ENCODE results near the gene EIF3K. TPM values are rescaled to one million over a fixed set of nuclear protein-coding genes. Genes with fewer than 3 reads are reported as not detected.

EIF3K gene
- total and polyA plus RNA-seq, 2 of the 13 experiments (the other 11 are each of a cell fraction or from before 2014, with no cell fraction given) = 179 to 258 TPM

DNA sequence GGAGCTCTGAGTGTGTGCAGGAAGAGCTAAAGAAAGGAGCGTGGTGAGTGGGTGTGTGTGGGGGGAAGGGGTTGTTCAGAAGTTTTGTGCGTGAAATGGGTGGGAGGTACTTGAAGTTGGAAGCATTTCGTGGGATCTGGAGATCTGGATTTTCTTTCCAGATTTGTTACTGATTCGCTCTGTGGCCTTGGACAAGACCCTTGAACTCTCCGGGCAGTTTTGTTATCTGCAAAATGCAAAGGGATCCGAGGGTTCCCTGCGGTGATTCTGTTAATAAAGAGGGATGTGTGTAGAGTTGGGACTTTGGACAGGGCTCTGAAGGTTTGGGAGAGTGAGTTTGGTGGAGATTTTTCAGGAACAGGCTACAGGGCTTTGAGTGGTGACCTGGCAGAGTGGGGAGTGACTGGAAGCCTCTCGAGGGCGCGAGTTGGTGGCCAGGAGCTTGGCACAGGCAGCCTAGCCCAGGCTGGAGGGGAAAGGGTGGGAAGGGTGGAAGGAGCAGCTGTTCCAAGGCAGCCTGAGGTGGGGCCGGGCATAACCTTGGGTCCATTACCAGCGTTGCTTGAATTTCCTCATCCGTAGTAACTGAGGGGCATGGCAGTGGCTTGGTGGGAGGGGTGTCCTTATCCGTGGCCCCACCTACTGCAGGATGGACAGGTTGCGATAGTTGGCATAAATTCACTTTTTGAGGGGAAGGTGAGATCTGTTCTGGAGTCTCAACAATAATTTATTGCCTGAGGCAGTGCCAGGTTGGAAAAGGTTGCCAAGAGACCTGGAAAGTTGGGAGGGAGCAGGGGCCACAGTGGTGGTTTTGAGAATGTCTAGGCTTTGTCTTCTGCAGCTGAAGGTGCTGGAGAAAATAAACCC lies 30.6 kb downstream of the EIF3K start (continued):
- TF ChIP-seq, protein P1, sequence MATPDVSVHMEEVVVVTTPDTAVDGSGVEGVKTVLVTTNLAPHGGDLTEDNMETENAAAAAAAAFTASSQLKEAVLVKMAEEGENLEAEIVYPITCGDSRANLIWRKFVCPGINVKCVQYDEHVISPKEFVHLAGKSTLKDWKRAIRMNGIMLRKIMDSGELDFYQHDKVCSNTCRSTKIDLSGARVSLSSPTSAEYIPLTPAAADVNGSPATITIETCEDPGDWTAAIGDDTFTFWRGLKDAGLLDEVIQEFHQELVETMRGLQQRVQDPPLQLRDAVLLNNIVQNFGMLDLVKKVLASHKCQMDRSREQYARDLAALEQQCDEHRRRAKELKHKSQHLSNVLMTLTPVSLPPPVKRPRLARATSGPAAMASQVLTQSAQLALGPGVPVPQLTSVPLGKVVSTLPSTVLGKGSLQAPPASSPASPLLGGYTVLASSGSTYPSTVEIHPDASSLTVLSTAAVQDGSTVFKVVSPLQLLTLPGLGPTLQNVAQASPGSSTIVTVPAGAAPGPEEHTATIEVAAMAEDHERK (CRISPR knock-in tag; IDR thresholded peaks at IDR 0.05; ENCODE audit: low read depth) = no peak
- no peak for TF ChIP-seq ZNF557 (CRISPR knock-in tag; IDR thresholded peaks at IDR 0.05)
- 0 out of 2 replicates have a peak, but pooled peaks have one; percentile 40 for TF ChIP-seq SMYD3 (CRISPR knock-in tag; IDR thresholded peaks at IDR 0.05)
- TF ChIP-seq SPEN (CRISPR knock-in tag; IDR thresholded peaks at IDR 0.05; ENCODE audit: low read depth) = peak; percentile 47; the same call in 1 of the 2 replicates
- TF ChIP-seq ZNF709 (CRISPR knock-in tag; IDR thresholded peaks at IDR 0.05) = 0 out of 2 replicates have a peak, but pooled peaks have one; percentile 57
- TF ChIP-seq TCF12 (IDR thresholded peaks at IDR 0.05) = no peak
- no peak for TF ChIP-seq TCF12 (CRISPR knock-in tag; IDR thresholded peaks at IDR 0.05)
- TF ChIP-seq, protein P2, sequence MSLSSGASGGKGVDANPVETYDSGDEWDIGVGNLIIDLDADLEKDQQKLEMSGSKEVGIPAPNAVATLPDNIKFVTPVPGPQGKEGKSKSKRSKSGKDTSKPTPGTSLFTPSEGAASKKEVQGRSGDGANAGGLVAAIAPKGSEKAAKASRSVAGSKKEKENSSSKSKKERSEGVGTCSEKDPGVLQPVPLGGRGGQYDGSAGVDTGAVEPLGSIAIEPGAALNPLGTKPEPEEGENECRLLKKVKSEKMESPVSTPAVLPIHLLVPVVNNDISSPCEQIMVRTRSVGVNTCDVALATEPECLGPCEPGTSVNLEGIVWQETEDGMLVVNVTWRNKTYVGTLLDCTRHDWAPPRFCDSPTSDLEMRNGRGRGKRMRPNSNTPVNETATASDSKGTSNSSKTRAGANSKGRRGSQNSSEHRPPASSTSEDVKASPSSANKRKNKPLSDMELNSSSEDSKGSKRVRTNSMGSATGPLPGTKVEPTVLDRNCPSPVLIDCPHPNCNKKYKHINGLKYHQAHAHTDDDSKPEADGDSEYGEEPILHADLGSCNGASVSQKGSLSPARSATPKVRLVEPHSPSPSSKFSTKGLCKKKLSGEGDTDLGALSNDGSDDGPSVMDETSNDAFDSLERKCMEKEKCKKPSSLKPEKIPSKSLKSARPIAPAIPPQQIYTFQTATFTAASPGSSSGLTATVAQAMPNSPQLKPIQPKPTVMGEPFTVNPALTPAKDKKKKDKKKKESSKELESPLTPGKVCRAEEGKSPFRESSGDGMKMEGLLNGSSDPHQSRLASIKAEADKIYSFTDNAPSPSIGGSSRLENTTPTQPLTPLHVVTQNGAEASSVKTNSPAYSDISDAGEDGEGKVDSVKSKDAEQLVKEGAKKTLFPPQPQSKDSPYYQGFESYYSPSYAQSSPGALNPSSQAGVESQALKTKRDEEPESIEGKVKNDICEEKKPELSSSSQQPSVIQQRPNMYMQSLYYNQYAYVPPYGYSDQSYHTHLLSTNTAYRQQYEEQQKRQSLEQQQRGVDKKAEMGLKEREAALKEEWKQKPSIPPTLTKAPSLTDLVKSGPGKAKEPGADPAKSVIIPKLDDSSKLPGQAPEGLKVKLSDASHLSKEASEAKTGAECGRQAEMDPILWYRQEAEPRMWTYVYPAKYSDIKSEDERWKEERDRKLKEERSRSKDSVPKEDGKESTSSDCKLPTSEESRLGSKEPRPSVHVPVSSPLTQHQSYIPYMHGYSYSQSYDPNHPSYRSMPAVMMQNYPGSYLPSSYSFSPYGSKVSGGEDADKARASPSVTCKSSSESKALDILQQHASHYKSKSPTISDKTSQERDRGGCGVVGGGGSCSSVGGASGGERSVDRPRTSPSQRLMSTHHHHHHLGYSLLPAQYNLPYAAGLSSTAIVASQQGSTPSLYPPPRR (CRISPR knock-in tag; IDR thresholded peaks at IDR 0.05; ENCODE audit: borderline replicate concordance) = no peak; the same call in none of the 2 replicates
- TF ChIP-seq MTA3 (CRISPR knock-in tag; IDR thresholded peaks at IDR 0.05) = no peak
- no peak; the same call in none of the 2 replicates for TF ChIP-seq TMF1 (CRISPR knock-in tag; IDR thresholded peaks at IDR 0.05; ENCODE audit: low read depth)
- 0 out of 2 replicates have a peak, but pooled peaks have one; percentile 57 for TF ChIP-seq SP140L (CRISPR knock-in tag; IDR thresholded peaks at IDR 0.05; ENCODE audit: borderline replicate concordance)
- no peak for TF ChIP-seq AHR (CRISPR knock-in tag; IDR thresholded peaks at IDR 0.05)
- no peak for TF ChIP-seq ZNF530 (CRISPR knock-in tag; IDR thresholded peaks at IDR 0.05; ENCODE audit: low read depth)
- TF ChIP-seq PHF5A (CRISPR knock-in tag; IDR thresholded peaks at IDR 0.05; ENCODE audit: low read depth, unreplicated experiment) = no peak
- TF ChIP-seq ATAD3A (CRISPR knock-in tag; IDR thresholded peaks at IDR 0.05) = no peak
- no peak for TF ChIP-seq ZFP36 (IDR thresholded peaks at IDR 0.05; ENCODE audit: borderline replicate concordance, low read depth, low read length, partially characterized antibody)
- TF ChIP-seq MIER2 (CRISPR knock-in tag; IDR thresholded peaks at IDR 0.05) = no peak
- no peak for TF ChIP-seq CEBPG (CRISPR knock-in tag; IDR thresholded peaks at IDR 0.05)
- TF ChIP-seq MBD4 (IDR thresholded peaks at IDR 0.05; ENCODE audit: borderline replicate concordance, low read length) = no peak
- no peak for TF ChIP-seq ZNF441 (CRISPR knock-in tag; IDR thresholded peaks at IDR 0.05; ENCODE audit: borderline replicate concordance)
- TF ChIP-seq ZNF766 (CRISPR knock-in tag; IDR thresholded peaks at IDR 0.05; ENCODE audit: borderline replicate concordance) = no peak
- TF ChIP-seq ZNF430 (CRISPR knock-in tag; IDR thresholded peaks at IDR 0.05) = no peak
- TF ChIP-seq CBFB (CRISPR knock-in tag; IDR thresholded peaks at IDR 0.05) = no peak
- TF ChIP-seq ZKSCAN5 (CRISPR knock-in tag; IDR thresholded peaks at IDR 0.05) = no peak
- TF ChIP-seq MED8 (CRISPR knock-in tag; IDR thresholded peaks at IDR 0.05; ENCODE audit: insufficient replicate concordance) = no peak
- no peak for TF ChIP-seq ZNF678 (CRISPR knock-in tag; IDR thresholded peaks at IDR 0.05)

Data from HepG2 (cell line).